OCI-LY1 (cell line): ENCODE data around the gene KRTAP10-9.
"Not testable (repeated sequence)": the region's sequence is repeated elsewhere in the genome, so short reads cannot be mapped to it uniquely, and the experiment has no call there.

ENCODE experiments used
- H2AFZ ChIP-seq: fragments of 200-600 bp; sonication (generic), shearing (Covaris generic); 2 replicates; pipeline ENCODE4 v1.6.0; 2014; ENCODE audit warnings: antibody characterized with exemption, mild to moderate bottlenecking, low read length
- H3F3A ChIP-seq: fragments of 200-600 bp; sonication (generic), shearing (Covaris generic); 2 replicates; pipeline ENCODE4 v1.6.0; 2014; ENCODE audit warnings: mild to moderate bottlenecking, antibody characterized with exemption, low read length, moderate library complexity; ENCODE audit not compliant: insufficient read depth
- H3K27ac ChIP-seq: fragments of 200-600 bp; sonication (generic); 2 replicates; pipeline ENCODE4 v1.5.1; 2014; ENCODE audit warnings: low read length, mixed run types, mild to moderate bottlenecking, low read depth; ENCODE audit not compliant: poor library complexity, severe bottlenecking
- H3K27me3 ChIP-seq: fragments of 200-600 bp; sonication (generic); 2 replicates; pipeline ENCODE4 v1.6.0; 2014; ENCODE audit warnings: antibody characterized with exemption, mild to moderate bottlenecking, low read length, moderate library complexity; ENCODE audit not compliant: insufficient read depth
- H3K36me3 ChIP-seq: fragments of 200-600 bp; sonication (generic); 2 replicates; pipeline ENCODE4 v1.6.1; 2014; ENCODE audit warnings: mild to moderate bottlenecking, antibody characterized with exemption, low read length, moderate library complexity, mixed read lengths; ENCODE audit not compliant: insufficient read depth
- H3K4me1 ChIP-seq: fragments of 200-600 bp; sonication (generic); 2 replicates; pipeline ENCODE4 v1.5.1; 2014; ENCODE audit warnings: mild to moderate bottlenecking, low read length, moderate library complexity; ENCODE audit not compliant: insufficient read depth, severe bottlenecking
- H3K4me2 ChIP-seq: fragments of 200-600 bp; sonication (generic), shearing (Covaris generic); 2 replicates; pipeline ENCODE4 v1.6.1; 2014; ENCODE audit warnings: low read length
- H3K4me3 ChIP-seq: fragments of 200-600 bp; sonication (generic); 2 replicates; pipeline ENCODE4 v1.5.1; 2014; ENCODE audit warnings: low read length, low read depth, mild to moderate bottlenecking, mixed read lengths; ENCODE audit not compliant: poor library complexity, severe bottlenecking
- H3K79me2 ChIP-seq: fragments of 200-600 bp; shearing (Covaris generic); 2 replicates; pipeline ENCODE4 v1.6.1; 2016; ENCODE audit warnings: mixed run types, low read length, mixed read lengths; ENCODE audit not compliant: insufficient read depth
- H3K9ac ChIP-seq: fragments of 200-600 bp; sonication (generic), shearing (Covaris generic); 2 replicates; pipeline ENCODE4 v1.6.1; 2014; ENCODE audit warnings: mild to moderate bottlenecking, low read length, mixed read lengths
- H3K9me2 ChIP-seq: fragments of 200-600 bp; sonication (generic), shearing (Covaris generic); 2 replicates; pipeline ENCODE4 v1.6.1; 2014; ENCODE audit warnings: low read depth, mild to moderate bottlenecking, low read length, mixed read lengths
- H3K9me3 ChIP-seq: fragments of 200-600 bp; shearing (Covaris generic); 2 replicates; pipeline ENCODE4 v1.6.1; 2014; ENCODE audit warnings: low read length, mixed read lengths
- H4K20me1 ChIP-seq: fragments of 200-600 bp; sonication (generic), shearing (Covaris generic); 2 replicates; pipeline ENCODE4 v1.6.0; 2016; ENCODE audit warnings: mild to moderate bottlenecking, low read length; ENCODE audit not compliant: insufficient read depth
- CTCF ChIP-seq: fragments of 200-600 bp; sonication (generic), shearing (Covaris generic); IDR thresholded peaks from 2 replicates; pipeline ENCODE4 v1.5.1; 2017; ENCODE audit warnings: mild to moderate bottlenecking, antibody characterized with exemption, low read length, moderate library complexity, mixed read lengths
- EZH2 ChIP-seq: fragments of 200-600 bp; sonication (generic), shearing (Covaris generic); IDR thresholded peaks from 2 replicates; pipeline ENCODE4 v1.8.0; 2017; ENCODE audit warnings: borderline replicate concordance, mixed run types, mild to moderate bottlenecking, antibody characterized with exemption, low read length, moderate library complexity, mixed read lengths

Gene KRTAP10-9

GRCh38 chr21:44599264-44600029, 27.4 kb upstream of the KRTAP10-9 start:
- Histone ChIP-seq H2AFZ (no peak overlapping the region), H3K9me3 (no peaks in the 10 kb centered on the region), H3K4me2 (no peak overlapping the region), H3K4me3 (no peak overlapping the region), H3F3A (no peaks in the 10 kb centered on the region), H3K36me3 (no peaks in the 10 kb centered on the region), H3K79me2 (no peaks in the 10 kb centered on the region), H3K27ac (no peak overlapping the region), H3K9ac (no peak overlapping the region), H3K4me1 (no peaks in the 10 kb centered on the region), H3K9me2 (no peaks in the 10 kb centered on the region), H3K27me3 (no peaks in the 10 kb centered on the region), H4K20me1 (no peaks in the 10 kb centered on the region)
- TF ChIP-seq CTCF = no peak
- no peak for TF ChIP-seq EZH2

- H3F3A ChIP-seq, H3K9ac ChIP-seq, H3K4me2 ChIP-seq, H3K4me3 ChIP-seq, H3K9me2 ChIP-seq, H4K20me1 ChIP-seq, H3K36me3 ChIP-seq, H3K27me3 ChIP-seq, H3K4me1 ChIP-seq, H3K27ac ChIP-seq, H3K79me2 ChIP-seq, H2AFZ ChIP-seq, H3K9me3 ChIP-seq: not testable (repeated sequence)
Measured at GRCh38 chr21:44600118-44600978, 26.5 kb upstream of the KRTAP10-9 start, which contains the start of gene KRTAP10-7. Gene KRTAP10-7, plus strand, starts transcription at chr21:44600597. Its CDS starts 25 bp downstream, at chr21:44600622.

DNA sequence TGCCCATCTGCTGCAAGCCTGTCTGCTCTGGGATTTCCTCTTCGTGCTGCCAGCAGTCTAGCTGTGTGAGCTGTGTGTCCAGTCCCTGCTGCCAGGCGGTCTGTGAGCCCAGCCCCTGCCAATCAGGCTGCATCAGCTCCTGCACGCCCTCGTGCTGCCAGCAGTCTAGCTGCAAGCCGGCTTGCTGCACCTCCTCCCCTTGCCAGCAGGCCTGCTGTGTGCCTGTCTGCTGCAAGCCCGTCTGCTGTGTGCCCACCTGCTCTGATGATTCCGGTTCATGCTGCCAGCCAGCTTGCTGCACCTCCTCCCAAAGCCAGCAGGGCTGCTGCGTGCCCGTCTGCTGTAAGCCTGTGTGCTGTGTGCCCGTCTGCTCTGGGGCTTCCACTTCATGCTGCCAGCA, 25.8 kb upstream of the KRTAP10-9 start:
- not testable (repeated sequence) for H4K20me1 ChIP-seq, H3K4me2 ChIP-seq, H3K27me3 ChIP-seq, H3K4me3 ChIP-seq, H3K9me2 ChIP-seq, H3K36me3 ChIP-seq, H2AFZ ChIP-seq, H3F3A ChIP-seq, H3K9me3 ChIP-seq, H3K4me1 ChIP-seq, H3K27ac ChIP-seq, H3K79me2 ChIP-seq, H3K9ac ChIP-seq

- Histone ChIP-seq H3K9me3 (no peaks in the 10 kb centered on the region), H3K9ac (no peak overlapping the region), H3K4me3 (no peak overlapping the region), H4K20me1 (no peaks in the 10 kb centered on the region), H3K36me3 (no peaks in the 10 kb centered on the region), H3K4me1 (no peaks in the 10 kb centered on the region), H3K79me2 (no peaks in the 10 kb centered on the region), H3K27ac (no peak overlapping the region), H3F3A (no peaks in the 10 kb centered on the region), H3K4me2 (no peak overlapping the region), H3K9me2 (no peaks in the 10 kb centered on the region), H2AFZ (no peak overlapping the region), H3K27me3 (no peaks in the 10 kb centered on the region)
- TF ChIP-seq EZH2 (no peak), CTCF (no peak)
Measured at GRCh38 chr21:44601596-44602462, 25.1 kb upstream of the KRTAP10-9 start.
